Measurements from ENCODE around the gene SELENOF. TPM values are rescaled to one million over a fixed set of nuclear protein-coding genes. Genes with fewer than 3 reads are reported as not detected.
A peak's percentile ranks its signal among the peaks of the same experiment; 100 is the strongest.

Gene SELENOF
- total RNA-seq, 4 donors from 2014 or later = 41.3 to 141 (median 76.1) TPM

- no peak overlapping the region for H3K27ac ChIP-seq
- no peaks in the 10 kb centered on the region for H3K27me3 ChIP-seq
- H3K9me3 ChIP-seq = no peaks in the 10 kb centered on the region
- no peaks in the 10 kb centered on the region for H3K4me1 ChIP-seq
- peak in 1 of 3 donors; percentile 38 for DNase-seq
- H3K4me3 ChIP-seq = no peak overlapping the region
- H3K36me3 ChIP-seq = no peaks in the 10 kb centered on the region
- no peak for TF ChIP-seq POLR2A (IDR thresholded peaks at IDR 0.05)
- TF ChIP-seq, protein P1, sequence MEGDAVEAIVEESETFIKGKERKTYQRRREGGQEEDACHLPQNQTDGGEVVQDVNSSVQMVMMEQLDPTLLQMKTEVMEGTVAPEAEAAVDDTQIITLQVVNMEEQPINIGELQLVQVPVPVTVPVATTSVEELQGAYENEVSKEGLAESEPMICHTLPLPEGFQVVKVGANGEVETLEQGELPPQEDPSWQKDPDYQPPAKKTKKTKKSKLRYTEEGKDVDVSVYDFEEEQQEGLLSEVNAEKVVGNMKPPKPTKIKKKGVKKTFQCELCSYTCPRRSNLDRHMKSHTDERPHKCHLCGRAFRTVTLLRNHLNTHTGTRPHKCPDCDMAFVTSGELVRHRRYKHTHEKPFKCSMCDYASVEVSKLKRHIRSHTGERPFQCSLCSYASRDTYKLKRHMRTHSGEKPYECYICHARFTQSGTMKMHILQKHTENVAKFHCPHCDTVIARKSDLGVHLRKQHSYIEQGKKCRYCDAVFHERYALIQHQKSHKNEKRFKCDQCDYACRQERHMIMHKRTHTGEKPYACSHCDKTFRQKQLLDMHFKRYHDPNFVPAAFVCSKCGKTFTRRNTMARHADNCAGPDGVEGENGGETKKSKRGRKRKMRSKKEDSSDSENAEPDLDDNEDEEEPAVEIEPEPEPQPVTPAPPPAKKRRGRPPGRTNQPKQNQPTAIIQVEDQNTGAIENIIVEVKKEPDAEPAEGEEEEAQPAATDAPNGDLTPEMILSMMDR (IDR thresholded peaks at IDR 0.05) = no peak
Measured at GRCh38 chr1:86852289-86852688, 61.6 kb downstream of the SELENOF start.

GRCh38 chr1:86849756-86850155 is 64.2 kb downstream of the SELENOF start:
- Histone ChIP-seq H3K4me3 (no peak overlapping the region), H3K9me3 (no peaks in the 10 kb centered on the region), H3K27ac (no peak overlapping the region), H3K36me3 (no peaks in the 10 kb centered on the region), H3K27me3 (no peaks in the 10 kb centered on the region), H3K4me1 (no peaks in the 10 kb centered on the region)
- DNase-seq = no peak
- TF ChIP-seq, protein P1 (IDR thresholded peaks at IDR 0.05) = no peak
- TF ChIP-seq POLR2A (IDR thresholded peaks at IDR 0.05) = no peak

DNA sequence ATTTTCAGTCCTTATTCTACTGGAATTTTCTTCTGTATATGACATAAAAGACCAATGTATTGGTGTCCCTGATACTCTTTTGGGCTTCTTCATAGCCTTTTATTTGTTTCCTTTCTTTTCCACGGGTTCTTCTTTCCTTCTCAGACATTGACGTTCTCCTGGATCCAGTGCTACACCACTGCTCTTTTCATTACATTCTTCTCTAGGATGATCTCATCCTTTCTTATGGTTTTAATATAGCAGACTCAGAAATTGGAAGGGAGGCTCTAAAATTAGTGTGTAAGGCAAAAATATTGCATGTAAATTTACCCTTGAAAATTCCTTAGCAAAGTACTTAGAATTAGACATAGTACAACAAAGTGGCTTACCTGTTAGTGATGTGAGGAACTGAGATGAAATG is 65.3 kb downstream of the SELENOF start:
- Histone ChIP-seq H3K9me3 (no peaks in the 10 kb centered on the region), H3K4me3 (no peak overlapping the region), H3K27ac (no peak overlapping the region), H3K27me3 (no peaks in the 10 kb centered on the region), H3K4me1 (no peaks in the 10 kb centered on the region), H3K36me3 (no peaks in the 10 kb centered on the region)
- DNase-seq = no peak
- TF ChIP-seq POLR2A (IDR thresholded peaks at IDR 0.05) = no peak
- TF ChIP-seq, protein P1 (IDR thresholded peaks at IDR 0.05) = no peak

DNA sequence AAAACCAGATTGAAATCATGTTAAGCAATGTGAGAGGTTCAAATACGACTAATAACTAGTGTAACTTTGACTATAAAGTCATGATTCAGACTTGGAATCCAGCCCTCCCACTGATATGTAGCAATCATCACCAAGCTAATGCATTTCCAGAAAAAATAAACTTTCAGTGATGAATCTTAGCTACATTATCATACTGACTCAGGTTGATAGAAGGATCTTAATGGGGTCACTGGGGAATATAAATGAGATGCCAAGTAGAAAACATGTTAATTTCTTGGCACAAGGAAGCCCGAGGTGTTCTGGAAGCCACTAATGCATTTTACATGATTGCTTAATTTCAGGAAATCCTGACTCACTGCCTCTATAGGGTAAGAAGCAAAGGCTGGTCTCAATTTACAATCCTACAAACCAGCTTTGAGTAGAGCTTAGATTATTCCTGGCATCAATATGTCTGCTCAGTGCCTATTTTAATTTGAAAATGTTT is 67.7 kb downstream of the SELENOF start:
- no peak for DNase-seq
- Histone ChIP-seq H3K4me3 (no peak overlapping the region), H3K27ac (no peak overlapping the region), H3K9me3 (no peaks in the 10 kb centered on the region), H3K36me3 (no peaks in the 10 kb centered on the region), H3K4me1 (no peaks in the 10 kb centered on the region), H3K27me3 (no peaks in the 10 kb centered on the region)
- TF ChIP-seq, protein P1 (IDR thresholded peaks at IDR 0.05) = no peak
- TF ChIP-seq POLR2A (IDR thresholded peaks at IDR 0.05) = no peak

DNA sequence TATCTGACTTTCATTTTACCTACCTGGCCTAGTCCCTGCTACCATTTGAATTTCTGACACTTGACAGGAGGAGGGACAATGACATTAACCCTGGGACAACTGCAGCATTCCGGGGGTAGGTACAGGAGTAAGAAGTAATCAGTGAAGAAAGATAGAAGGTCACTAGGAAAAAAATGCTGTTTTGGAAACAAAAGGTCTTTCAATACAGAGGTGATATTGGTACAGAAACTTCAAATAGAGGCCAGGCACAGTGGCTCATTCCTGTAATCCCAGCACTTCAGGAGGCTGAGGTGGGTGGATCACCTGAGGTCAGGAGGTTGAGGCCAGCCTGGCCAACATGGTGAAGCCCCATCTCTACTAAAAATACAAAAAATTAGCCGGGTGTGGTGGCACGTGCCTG is 68.4 kb downstream of the SELENOF start:
- no peaks in the 10 kb centered on the region for H3K9me3 ChIP-seq
- H3K27me3 ChIP-seq = no peaks in the 10 kb centered on the region
- H3K4me1 ChIP-seq = no peaks in the 10 kb centered on the region
- H3K27ac ChIP-seq = no peak overlapping the region
- TF ChIP-seq, protein P1 (IDR thresholded peaks at IDR 0.05) = no peak
- TF ChIP-seq POLR2A (IDR thresholded peaks at IDR 0.05) = no peak
- H3K36me3 ChIP-seq = no peaks in the 10 kb centered on the region
- no peak overlapping the region for H3K4me3 ChIP-seq
- no peak for DNase-seq

DNA sequence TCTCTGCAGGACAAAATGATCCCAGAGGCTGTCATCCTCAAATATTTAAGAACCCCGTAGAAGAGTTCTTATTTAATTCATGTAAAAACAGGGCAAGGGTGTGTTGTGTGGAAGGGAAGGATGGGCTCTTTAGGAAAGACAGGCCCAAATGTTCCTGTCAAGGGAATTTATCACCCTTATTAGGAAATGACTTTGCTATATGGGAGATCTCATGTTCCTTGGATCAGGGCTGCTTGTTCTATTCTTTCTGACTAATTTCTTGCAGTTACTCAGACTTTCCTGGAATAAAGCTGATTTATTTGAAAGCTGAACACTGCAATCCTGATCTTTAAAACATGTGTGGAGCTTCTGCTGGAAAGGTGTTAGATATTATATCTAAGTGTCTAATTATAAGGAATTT is 72.8 kb downstream of the SELENOF start:
- Histone ChIP-seq H3K4me3 (no peak overlapping the region), H3K4me1 (no peaks in the 10 kb centered on the region), H3K27ac (no peak overlapping the region), H3K9me3 (no peaks in the 10 kb centered on the region), H3K36me3 (no peaks in the 10 kb centered on the region), H3K27me3 (no peaks in the 10 kb centered on the region)
- TF ChIP-seq, protein P1 (IDR thresholded peaks at IDR 0.05) = no peak
- no peak for TF ChIP-seq POLR2A (IDR thresholded peaks at IDR 0.05)
- DNase-seq = no peak

Data from Peyer's patch (tissue), 4 donors.